ENCODE data around the gene CLRN1.

CLRN1 gene

DNA sequence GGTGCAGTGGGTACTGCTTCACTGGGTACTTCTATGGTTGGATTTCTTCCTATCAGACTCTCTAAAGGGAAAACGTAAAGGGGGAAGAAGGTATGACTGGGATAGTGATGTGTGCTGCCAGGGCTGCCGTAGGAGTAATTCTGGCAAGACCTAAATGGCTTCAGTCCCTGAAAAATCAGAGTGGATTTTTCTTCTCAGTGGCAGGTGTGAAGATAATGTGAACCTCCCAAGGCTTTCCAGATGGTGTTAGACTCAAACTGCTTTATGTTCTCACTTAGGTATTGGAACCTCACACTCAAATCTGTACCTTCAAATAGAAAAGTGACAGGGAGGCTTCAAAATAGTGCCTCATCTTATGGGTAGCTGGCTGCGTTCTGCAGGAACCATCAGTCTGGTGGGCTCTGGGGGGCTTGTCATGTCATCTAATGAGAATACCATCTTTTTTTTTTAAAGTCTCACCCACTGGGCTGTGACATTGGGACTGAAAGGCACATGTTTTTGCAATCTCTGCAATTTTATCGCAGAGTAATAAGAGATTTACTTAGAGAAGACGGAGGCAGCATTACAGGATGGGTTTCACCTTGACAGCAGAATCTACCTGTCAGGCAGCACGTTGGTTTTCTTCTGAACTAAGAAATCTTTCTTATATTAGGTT is 95.8 kb downstream of the CLRN1 start:
- no peak for DNase-seq (ENCODE audit: low spot score)

Data from hepatic stellate cell (primary cell).